ENCODE data around the gene PIGU.
A peak's percentile ranks its signal among the peaks of the same experiment; 100 is the strongest.

Gene PIGU

DNA sequence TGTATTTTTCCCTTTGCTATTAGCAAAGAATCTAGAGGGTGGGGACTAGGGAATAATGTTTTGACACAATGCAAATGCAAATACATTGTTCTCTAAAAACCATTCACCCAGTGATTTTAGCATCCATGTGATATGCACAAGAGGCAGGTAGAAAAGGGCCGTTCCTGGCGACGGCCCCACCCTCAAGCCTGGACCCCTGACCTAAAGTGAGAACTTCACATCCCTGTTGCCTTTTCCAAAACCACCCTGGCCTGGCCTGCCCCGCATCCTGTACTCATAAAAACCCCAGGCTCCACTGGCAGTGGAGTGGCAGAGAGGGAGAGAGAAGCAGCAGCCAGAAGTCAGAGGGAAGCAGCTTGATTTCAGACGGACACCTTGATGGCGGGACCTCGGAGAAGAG is 69.8 kb downstream of the PIGU start:
- Histone ChIP-seq H3K4me3 (ENCODE audit: insufficient read depth, low read depth, low read length, poor library complexity, severe bottlenecking) (no peak overlapping the region), H3K27me3 (replicated peaks; ENCODE audit: control insufficient read depth, insufficient read depth, low read length, poor library complexity, severe bottlenecking) (no peaks in the 10 kb centered on the region), H3K9me3 (ENCODE audit: control insufficient read depth, low read length) (no peaks in the 10 kb centered on the region), H3K4me1 (ENCODE audit: control insufficient read depth, insufficient read depth, low read length, poor library complexity, severe bottlenecking) (no peaks in the 10 kb centered on the region), H3K36me3 (ENCODE audit: control insufficient read depth, insufficient read depth, low read length) (no peaks in the 10 kb centered on the region), H3K27ac (ENCODE audit: insufficient read depth, low read length, poor library complexity, severe bottlenecking) (no peak overlapping the region)
- DNase-seq: no peak

DNA sequence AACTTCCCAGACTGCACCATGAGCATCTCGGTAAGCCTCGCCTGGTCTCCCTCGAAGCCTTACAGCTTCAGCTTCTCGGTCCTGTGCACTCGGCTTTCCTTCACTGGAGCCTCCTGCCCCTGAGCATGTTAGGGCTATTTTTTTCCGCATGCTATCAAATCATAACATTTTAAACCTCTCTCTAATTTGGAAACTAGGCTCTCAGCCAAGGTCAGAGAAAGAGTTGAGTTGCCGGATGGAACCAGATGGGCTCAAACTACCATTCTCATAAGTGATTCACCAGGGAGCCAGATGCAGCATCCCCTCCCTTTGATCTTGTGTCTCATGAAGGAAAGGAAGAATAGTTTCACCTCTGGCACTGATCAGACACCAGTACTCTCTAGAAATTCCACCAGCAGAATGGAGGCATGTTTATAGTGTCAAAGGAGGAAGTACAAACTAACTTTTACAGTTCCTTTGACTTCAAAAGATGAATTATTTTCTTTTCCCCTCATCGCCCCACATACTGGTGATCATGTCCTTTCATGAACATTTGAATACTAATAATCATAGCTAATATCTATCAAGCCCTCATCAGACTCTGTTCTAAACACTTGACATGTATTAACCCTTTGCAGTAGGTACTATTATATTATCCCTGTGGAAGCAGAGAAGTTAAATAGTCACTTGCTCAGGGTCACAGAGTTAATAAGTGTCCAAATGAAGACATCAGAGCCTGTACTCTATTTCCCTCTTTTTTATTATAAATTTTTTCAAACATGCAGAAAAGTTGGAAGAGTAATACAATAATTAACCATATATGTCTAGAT is 71.7 kb downstream of the PIGU start:
- H3K27ac ChIP-seq (ENCODE audit: insufficient read depth, low read length, poor library complexity, severe bottlenecking): no peak overlapping the region
- H3K27me3 ChIP-seq (replicated peaks; ENCODE audit: control insufficient read depth, insufficient read depth, low read length, poor library complexity, severe bottlenecking): no peaks in the 10 kb centered on the region
- no peak overlapping the region for H3K4me3 ChIP-seq (ENCODE audit: insufficient read depth, low read depth, low read length, poor library complexity, severe bottlenecking)
- H3K36me3 ChIP-seq (ENCODE audit: control insufficient read depth, insufficient read depth, low read length): no peaks in the 10 kb centered on the region
- no peaks in the 10 kb centered on the region for H3K9me3 ChIP-seq (ENCODE audit: control insufficient read depth, low read length)
- H3K4me1 ChIP-seq (ENCODE audit: control insufficient read depth, insufficient read depth, low read length, poor library complexity, severe bottlenecking): no peaks in the 10 kb centered on the region
- no peak for DNase-seq

DNA sequence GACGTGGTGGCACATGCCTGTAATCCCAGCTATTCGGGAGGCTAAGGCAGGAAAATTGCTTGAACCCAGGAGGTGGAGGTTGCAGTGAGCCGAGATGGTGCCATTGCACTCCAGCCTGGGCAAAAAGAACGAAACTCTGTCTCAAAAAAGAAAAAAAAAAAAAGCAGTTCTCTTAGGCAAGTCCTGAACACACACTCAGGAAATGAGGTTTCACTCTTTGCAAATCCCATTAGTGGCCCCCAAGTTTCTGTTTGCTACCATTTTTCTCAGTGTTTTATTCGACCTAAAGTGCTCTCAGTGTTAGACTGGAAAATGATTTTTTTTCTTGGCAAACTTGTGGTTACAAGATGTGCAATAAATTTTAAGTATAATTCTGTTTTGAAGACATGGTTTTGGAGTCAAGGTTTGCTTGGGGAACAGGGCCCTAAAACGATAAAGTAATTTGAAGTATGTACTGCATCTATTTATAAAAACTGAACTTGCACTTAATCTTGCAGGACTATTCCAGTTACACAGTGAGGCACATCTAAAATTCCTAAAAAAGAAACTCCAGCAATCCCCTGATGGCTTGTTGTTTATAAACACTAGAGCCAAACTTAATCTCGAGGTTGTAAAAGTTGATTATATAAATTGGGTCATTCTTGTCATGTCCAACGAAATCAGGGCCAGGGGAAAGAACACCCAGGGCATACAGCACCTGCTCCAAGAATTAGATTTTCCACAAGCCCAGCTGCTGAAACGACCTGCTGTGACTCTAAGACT is 75.8 kb downstream of the PIGU start:
- Histone ChIP-seq H3K4me3 (ENCODE audit: insufficient read depth, low read depth, low read length, poor library complexity, severe bottlenecking) (no peak overlapping the region), H3K27ac (ENCODE audit: insufficient read depth, low read length, poor library complexity, severe bottlenecking) (no peak overlapping the region), H3K36me3 (ENCODE audit: control insufficient read depth, insufficient read depth, low read length) (no peaks in the 10 kb centered on the region), H3K4me1 (ENCODE audit: control insufficient read depth, insufficient read depth, low read length, poor library complexity, severe bottlenecking) (no peaks in the 10 kb centered on the region), H3K27me3 (replicated peaks; ENCODE audit: control insufficient read depth, insufficient read depth, low read length, poor library complexity, severe bottlenecking) (no peaks in the 10 kb centered on the region), H3K9me3 (ENCODE audit: control insufficient read depth, low read length) (no peaks in the 10 kb centered on the region)
- no peak for DNase-seq

DNA sequence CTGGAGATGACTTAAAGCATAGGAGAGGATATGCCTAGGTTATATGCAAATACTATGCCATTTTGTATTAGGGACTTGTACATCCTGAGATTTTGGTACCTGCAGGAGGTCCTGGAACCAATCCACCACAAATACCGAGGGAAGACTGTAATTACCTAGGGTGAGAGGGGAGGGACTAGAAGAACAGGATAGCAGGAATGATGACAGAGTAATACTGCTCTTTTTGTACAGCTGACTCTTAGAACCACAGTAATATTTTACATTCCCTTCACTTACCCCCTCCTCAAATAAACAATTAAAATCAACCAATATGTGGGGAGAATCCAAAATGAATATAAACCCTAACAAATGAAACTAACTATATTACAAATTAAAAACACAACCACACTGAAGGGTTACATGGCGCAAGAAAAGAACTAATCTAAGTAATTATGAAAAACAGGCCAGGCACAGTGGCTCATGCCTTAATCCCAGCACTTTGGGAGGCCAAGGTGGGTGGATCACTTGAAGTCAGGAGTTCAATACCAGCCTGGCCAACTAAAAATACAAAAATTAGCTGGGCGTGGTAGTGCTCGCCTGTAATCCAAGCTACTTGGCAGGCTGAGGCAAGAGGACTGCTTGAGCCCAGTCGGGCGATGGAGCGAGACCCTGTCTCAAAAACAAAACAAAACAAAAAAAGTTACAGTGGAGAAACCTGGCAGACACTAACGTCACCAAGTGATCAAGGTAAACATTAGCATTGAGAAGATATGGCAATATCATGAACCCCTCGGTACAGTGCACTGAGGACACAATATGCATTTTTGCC is 81.3 kb downstream of the PIGU start:
- DNase-seq: no peak
- Histone ChIP-seq H3K27ac (ENCODE audit: insufficient read depth, low read length, poor library complexity, severe bottlenecking) (no peak overlapping the region), H3K36me3 (ENCODE audit: control insufficient read depth, insufficient read depth, low read length) (no peaks in the 10 kb centered on the region), H3K9me3 (ENCODE audit: control insufficient read depth, low read length) (no peaks in the 10 kb centered on the region), H3K4me3 (ENCODE audit: insufficient read depth, low read depth, low read length, poor library complexity, severe bottlenecking) (no peak overlapping the region), H3K27me3 (replicated peaks; ENCODE audit: control insufficient read depth, insufficient read depth, low read length, poor library complexity, severe bottlenecking) (no peaks in the 10 kb centered on the region), H3K4me1 (ENCODE audit: control insufficient read depth, insufficient read depth, low read length, poor library complexity, severe bottlenecking) (no peaks in the 10 kb centered on the region)

DNA sequence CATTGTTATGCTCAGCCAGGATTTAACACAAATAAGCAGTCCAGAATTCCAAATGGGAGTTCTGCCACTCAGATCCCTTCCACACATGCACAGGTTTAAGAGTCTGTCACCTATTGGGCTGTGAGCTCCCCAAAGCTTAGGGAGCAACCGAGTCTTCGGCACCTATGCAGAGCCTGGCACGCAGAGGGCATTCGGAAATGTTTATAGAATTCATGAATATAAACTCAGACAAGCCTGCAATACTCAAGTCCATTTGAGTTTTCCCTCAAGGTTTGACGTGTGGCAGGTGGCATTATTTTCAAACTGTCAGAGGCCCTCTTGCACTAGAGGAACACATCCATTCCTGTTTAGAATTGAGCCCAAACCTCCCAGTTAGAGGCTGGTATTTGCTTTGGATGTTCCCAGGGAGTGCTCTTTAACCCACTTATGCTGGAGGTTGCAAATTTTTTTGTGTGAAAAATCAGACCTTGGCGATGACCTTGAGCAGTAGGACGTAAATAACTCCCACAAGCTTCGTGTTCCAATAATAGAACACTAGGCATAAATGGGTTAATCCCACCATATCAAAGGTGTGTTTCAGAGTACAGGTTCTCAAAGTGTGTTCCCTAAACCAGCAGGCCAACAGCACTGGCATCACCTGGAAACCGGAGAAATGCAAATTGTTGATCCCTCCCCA is 90.3 kb downstream of the PIGU start:
- no peak for DNase-seq
- H3K36me3 ChIP-seq (ENCODE audit: control insufficient read depth, insufficient read depth, low read length): peaks cover 20% of the 10 kb centered on the region
- no peaks in the 10 kb centered on the region for H3K27me3 ChIP-seq (replicated peaks; ENCODE audit: control insufficient read depth, insufficient read depth, low read length, poor library complexity, severe bottlenecking)
- no peaks in the 10 kb centered on the region for H3K4me1 ChIP-seq (ENCODE audit: control insufficient read depth, insufficient read depth, low read length, poor library complexity, severe bottlenecking)
- no peak overlapping the region for H3K4me3 ChIP-seq (ENCODE audit: insufficient read depth, low read depth, low read length, poor library complexity, severe bottlenecking)
- H3K9me3 ChIP-seq (ENCODE audit: control insufficient read depth, low read length): no peaks in the 10 kb centered on the region
- H3K27ac ChIP-seq (ENCODE audit: insufficient read depth, low read length, poor library complexity, severe bottlenecking): no peak overlapping the region

DNA sequence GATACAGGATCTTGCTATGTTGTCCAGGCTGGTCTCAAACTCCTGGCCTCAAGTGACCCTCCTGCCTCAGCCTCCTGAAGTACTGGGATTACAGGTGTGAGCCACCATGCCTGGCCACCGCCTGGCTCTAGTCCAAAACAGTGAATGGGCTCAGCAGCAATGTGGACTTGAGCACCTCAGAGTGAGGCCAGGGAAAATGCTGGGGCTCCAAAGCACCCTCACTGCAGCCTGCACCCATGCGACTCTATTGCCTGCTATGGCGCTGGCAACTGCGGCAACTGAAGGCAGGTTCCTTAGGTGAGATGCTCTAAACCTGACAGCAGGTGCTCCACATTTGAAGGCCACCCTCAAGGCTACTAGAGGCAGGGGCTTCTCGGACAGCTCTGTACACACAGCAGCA is 91.9 kb downstream of the PIGU start:
- H3K36me3 ChIP-seq (ENCODE audit: control insufficient read depth, insufficient read depth, low read length): peaks cover 20% of the 10 kb centered on the region
- H3K27ac ChIP-seq (ENCODE audit: insufficient read depth, low read length, poor library complexity, severe bottlenecking): no peak overlapping the region
- H3K4me3 ChIP-seq (ENCODE audit: insufficient read depth, low read depth, low read length, poor library complexity, severe bottlenecking): no peak overlapping the region
- no peaks in the 10 kb centered on the region for H3K27me3 ChIP-seq (replicated peaks; ENCODE audit: control insufficient read depth, insufficient read depth, low read length, poor library complexity, severe bottlenecking)
- H3K9me3 ChIP-seq (ENCODE audit: control insufficient read depth, low read length): no peaks in the 10 kb centered on the region
- DNase-seq: no peak
- H3K4me1 ChIP-seq (ENCODE audit: control insufficient read depth, insufficient read depth, low read length, poor library complexity, severe bottlenecking): peaks cover 9% of the 10 kb centered on the region

DNA sequence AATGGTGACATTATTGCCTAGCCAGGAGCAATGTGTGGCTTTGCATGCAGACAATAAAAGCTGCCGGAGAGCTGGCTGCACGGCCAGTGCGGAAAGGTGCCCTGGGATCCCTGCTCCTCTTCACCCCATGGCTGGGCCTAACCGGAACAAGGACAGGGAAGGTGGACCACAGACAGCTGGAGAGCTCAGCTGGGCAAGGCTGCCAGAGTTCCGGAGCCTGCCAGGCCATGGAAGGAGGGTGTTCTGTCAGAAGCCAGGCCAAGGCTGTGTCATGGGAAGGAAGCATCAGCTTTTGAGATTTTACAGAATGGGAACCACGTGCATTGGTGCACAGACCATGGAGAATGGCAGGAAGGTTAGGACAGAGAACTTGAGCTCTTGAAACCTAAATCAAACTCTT is 93.3 kb downstream of the PIGU start:
- H3K9me3 ChIP-seq (ENCODE audit: control insufficient read depth, low read length): no peaks in the 10 kb centered on the region
- DNase-seq: no peak
- no peak overlapping the region for H3K27ac ChIP-seq (ENCODE audit: insufficient read depth, low read length, poor library complexity, severe bottlenecking)
- H3K4me1 ChIP-seq (ENCODE audit: control insufficient read depth, insufficient read depth, low read length, poor library complexity, severe bottlenecking): peaks cover 11% of the 10 kb centered on the region
- no peak overlapping the region for H3K4me3 ChIP-seq (ENCODE audit: insufficient read depth, low read depth, low read length, poor library complexity, severe bottlenecking)
- peaks cover 20% of the 10 kb centered on the region for H3K36me3 ChIP-seq (ENCODE audit: control insufficient read depth, insufficient read depth, low read length)
- no peaks in the 10 kb centered on the region for H3K27me3 ChIP-seq (replicated peaks; ENCODE audit: control insufficient read depth, insufficient read depth, low read length, poor library complexity, severe bottlenecking)

DNA sequence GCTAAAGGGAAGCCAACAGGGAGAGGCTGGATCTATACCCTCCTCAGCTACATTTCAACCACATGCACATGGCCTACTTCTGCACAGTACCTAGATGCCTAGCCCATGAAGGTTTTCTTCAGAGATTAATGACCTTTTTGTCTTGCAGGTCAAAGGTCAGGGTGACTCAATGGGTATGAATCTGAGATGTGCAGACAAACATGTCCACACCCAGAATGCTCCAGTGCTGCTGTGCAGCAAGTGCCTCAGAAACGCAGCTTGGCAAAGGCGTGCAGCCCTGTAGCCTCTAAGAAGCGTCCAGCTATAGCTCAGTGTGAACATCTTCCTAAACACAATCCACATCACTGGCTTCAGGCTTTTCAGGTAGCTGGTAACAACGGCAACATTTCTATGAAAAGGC is 94.0 kb downstream of the PIGU start:
- H3K36me3 ChIP-seq (ENCODE audit: control insufficient read depth, insufficient read depth, low read length): peaks cover 20% of the 10 kb centered on the region
- no peak for DNase-seq
- H3K9me3 ChIP-seq (ENCODE audit: control insufficient read depth, low read length): no peaks in the 10 kb centered on the region
- H3K4me3 ChIP-seq (ENCODE audit: insufficient read depth, low read depth, low read length, poor library complexity, severe bottlenecking): no peak overlapping the region
- H3K27ac ChIP-seq (ENCODE audit: insufficient read depth, low read length, poor library complexity, severe bottlenecking): no peak overlapping the region
- H3K4me1 ChIP-seq (ENCODE audit: control insufficient read depth, insufficient read depth, low read length, poor library complexity, severe bottlenecking): peaks cover 11% of the 10 kb centered on the region
- no peaks in the 10 kb centered on the region for H3K27me3 ChIP-seq (replicated peaks; ENCODE audit: control insufficient read depth, insufficient read depth, low read length, poor library complexity, severe bottlenecking)

DNA sequence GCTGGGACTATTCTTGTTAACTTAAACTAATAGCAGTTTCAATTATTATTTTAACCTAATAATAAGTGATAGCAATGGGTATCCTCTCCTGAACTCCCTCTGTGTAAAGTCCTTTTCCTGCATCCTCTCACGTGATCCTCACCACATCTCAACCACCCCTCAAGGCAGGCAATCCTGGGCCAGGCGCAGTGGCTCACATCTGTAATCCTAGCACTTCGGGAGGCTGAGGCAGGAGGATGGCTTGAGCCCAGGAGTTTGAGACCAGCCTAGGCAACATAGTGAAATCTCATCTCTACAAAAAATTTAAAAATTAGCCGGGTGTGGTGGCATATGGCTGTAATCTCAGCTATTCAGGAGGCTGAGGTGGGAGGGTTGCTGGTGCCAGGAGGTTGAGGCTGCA is 94.7 kb downstream of the PIGU start:
- H3K27ac ChIP-seq (ENCODE audit: insufficient read depth, low read length, poor library complexity, severe bottlenecking): peak overlapping the region; percentile 6
- no peak for DNase-seq
- peaks cover 11% of the 10 kb centered on the region for H3K4me1 ChIP-seq (ENCODE audit: control insufficient read depth, insufficient read depth, low read length, poor library complexity, severe bottlenecking)
- peaks cover 20% of the 10 kb centered on the region for H3K36me3 ChIP-seq (ENCODE audit: control insufficient read depth, insufficient read depth, low read length)
- no peak overlapping the region for H3K4me3 ChIP-seq (ENCODE audit: insufficient read depth, low read depth, low read length, poor library complexity, severe bottlenecking)
- no peaks in the 10 kb centered on the region for H3K9me3 ChIP-seq (ENCODE audit: control insufficient read depth, low read length)
- H3K27me3 ChIP-seq (replicated peaks; ENCODE audit: control insufficient read depth, insufficient read depth, low read length, poor library complexity, severe bottlenecking): no peaks in the 10 kb centered on the region

All from effector memory CD4-positive, alpha-beta T cell (primary cell).